GM18499 (cell line): ENCODE measurements around the gene FLRT3.

Source experiments
- ATAC-seq: cut with Tn5 transposase; IDR thresholded peaks from one replicate; pipeline ENCODE4 v1.9.1; 2021; ENCODE audit warnings: moderate number of reproducible peaks; ENCODE audit not compliant: insufficient read depth, unreplicated experiment

The FLRT3 gene

DNA sequence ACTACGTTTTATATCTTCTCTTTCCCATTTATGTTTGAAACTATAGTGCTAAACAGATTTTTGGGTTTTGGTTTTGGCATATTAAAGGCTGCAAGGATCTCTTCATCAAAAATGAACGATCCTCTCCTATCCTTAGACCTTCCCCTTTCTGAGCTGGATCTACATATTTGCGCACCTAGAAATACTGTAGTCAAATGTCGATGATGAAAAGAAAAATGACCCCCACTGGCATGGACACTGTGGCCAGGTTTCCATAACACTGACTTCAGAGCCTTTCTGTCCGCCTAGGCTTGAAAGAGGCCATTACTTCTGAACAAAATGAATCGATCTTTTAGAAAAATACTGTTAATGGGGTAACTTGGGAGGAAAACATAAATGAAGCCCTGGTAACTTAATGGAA lies 5.8 kb downstream of the FLRT3 start:
- ATAC-seq = no peak

DNA sequence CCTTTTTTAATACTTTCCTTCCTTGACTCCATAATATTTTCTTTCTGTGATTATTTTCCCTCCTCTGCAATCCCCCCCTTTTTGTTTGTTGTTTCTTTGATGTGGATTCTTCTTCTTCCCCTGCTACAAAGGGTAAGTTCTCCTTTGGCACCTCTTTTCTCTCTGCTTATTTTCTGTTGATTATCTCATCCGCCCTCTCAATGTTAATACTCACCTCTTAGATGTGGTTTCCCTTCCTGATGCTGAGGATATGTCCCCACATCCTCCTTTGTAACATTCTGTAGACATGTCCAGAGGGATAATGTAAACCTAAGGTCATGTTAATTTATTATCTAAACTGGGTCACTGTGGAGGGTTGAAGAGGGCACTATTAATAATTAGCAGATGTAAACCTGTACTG lies 17.7 kb downstream of the FLRT3 start:
- ATAC-seq = no peak

DNA sequence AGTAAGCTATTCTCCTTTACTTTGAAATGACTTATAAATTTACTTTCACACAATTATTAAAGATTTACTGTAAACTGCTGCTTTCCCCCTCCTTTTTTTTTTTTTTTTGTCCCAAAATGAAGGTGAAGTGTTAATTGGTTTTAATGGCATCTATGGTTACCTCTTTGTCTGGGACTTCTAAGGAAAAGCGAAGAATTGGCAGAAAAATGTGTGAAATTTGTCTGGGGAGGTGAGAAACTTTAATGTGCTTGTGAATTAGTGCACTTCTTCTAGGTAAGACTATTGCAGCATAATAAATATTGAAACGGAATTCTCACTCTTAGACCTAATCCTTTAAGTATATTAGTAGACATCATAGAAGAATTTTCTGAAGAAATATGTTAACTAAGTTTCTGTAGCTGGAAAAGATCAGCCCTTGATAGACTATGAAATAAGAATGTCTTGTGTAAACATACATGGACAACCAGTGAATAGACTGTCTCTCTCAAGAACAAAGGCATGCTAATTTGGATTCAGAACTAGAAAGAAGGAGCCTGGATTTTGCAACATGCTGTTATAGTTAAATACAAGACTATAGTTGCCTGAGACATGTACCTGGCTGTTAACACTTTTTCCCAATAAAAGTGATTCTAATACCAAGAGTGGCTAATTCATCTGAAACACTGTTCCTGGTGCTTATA lies 23.9 kb downstream of the FLRT3 start:
- no peak for ATAC-seq

DNA sequence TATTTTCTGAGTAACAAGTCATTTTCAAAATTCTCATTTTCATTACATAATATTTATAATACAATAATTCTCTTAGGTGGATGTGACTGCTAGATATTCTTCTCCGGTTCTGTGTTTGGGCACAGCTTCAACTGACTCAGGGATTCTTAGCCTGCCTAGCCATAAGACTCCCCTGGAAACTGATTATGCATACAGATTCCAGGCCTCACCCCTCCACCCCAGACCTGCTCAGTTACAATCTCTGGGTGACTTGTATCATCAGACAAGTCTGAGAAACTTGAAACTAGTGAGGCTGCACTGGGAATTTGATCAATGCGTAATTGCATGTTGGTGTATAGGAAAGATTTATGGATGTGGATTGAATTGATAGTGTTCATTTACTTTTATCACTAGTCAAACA lies 25.4 kb downstream of the FLRT3 start:
- no peak for ATAC-seq

DNA sequence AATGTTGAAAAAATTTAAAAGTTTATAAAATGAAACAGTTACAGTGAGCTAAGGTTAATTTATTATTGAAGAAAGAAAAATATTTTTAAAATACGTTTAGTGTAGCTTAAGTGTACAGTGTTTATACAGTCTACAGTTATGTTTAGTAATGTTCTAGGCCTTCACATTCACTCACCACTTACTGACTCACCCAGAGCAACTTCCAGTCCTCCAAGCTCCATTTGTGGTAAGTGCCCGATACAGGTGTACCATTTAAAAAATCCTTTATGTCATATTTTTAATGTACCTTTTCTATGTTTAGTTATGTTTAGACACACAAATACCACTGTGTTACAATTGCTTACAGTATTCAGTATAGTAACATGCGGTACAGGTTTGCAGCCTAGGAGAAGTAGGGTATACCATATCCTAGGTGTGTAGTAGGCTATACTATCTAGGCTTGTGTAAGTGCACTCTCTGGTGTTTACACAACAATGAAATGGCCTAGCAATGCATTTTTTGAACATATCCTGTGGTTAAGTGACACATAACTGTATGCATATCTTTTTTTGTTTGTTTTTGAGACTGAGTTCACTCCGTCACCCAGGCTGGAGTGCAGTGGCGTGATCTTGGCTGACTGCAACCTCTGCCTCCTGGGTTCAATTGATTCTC lies 26.3 kb downstream of the FLRT3 start:
- ATAC-seq = no peak

DNA sequence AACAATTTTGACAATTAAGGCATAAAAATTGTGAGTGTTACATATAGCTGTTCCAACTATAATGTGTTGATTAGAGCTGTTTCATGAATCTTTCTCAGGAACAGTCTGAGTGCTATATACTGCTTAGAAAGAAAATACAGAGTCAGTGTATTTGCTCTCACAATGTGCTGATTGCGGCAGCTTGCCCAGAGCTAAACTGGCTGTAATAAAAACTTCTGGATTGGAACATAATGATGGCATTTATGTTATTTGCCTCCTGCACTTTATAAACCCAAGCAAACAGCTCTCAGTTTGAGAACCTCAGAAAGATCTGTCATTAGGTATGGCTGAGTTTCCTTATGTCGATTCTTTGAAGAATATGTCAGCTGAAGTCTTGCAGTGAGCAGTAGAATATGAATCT lies 29.5 kb downstream of the FLRT3 start:
- no peak for ATAC-seq

DNA sequence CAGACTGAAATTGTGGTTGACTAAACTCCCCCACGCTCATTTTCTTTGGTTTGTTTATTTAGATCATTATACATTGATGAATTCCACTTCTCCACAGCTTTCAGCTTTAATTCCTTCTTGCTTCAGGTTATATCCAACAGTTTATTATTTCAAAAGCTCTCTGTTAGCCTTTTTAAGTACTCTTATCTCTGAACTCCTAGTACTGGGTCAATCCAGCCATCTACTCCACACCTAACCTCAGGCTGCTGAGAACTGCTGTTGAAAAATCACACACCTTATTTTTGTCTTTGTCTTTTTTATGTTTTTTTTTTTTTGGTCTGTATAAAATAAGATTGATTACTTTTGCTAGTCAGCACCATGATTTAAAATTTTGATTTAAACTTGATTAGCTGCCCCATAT lies 32.9 kb downstream of the FLRT3 start:
- ATAC-seq = no peak

DNA sequence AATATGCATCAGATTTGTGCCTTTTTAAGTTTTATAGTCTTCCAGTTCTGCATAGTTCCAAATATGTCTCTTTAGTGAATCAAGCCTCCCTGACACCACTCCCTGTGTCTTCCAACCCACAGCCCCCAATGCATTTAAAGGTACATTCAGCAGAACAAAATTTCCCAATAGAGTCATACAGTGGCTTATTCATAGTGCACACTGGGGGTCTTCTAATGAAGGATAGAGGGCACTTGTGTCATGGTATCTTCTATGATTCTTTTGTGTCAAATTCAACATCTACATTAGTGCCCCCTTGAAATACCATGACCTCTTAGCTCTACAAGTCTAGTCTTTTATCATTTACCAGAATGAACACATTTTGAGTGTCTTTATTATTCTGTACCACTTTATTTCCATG lies 33.8 kb downstream of the FLRT3 start:
- no peak for ATAC-seq

DNA sequence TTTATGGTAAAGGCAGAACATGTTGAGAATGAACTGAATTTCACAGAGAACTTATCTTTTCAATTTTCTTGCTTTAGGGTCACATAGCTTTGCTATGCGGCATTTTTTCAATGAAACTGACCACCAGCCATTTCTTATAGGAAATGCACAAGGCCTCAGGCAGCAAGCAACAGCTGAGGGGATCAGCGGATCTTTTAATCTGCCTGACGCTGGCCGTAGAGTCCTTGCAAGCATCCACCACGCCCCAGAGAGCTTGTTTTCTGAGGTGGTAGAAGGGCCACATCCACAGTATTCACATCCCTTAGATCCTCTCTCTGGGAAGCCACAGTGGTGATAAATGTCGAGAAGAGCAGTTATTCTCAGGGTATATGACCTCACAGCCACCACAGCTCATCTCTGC lies 34.3 kb downstream of the FLRT3 start:
- ATAC-seq = no peak

DNA sequence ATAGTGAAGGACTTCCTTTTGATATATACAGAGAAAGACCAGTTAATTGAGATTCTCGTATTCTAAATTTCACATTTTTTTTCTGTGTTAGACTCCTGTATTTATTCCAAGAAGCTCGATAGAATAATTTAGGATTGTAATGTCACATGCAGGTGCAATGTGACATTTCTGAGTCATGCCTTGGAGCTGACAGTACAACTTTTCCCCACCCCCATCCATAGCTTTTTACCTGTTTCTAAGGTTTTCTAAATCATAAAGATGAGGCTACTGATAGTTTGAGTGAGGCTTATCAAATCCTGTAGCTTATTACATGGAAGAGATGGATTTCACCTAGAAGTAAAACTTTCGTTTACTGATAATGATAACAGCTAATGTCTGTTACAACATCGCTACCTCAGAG lies 37.6 kb downstream of the FLRT3 start:
- no peak for ATAC-seq

DNA sequence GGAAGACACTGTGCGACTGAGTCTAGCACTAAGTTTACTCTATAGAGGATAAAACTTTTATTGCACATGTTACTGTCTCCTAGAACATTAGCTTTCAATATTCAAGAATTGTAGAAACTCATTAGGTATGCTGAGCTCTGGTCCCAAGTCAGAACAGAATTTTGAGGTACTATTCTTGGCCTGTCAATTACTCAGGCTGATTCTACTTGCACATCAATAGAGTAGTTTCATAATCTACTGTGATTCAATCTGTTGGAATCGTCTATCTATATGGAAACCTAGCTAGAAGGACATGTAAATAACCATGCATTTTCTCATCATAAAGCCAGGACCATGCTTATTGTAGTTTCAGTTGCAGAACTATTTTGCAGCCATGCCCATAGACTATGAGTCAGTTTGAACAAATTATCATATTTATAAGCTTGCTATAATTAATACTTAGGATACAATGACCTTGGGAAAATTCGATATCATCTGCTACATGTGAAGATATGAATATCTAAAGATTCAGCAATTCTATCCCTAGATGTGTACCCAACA lies 41.6 kb downstream of the FLRT3 start:
- ATAC-seq = no peak

DNA sequence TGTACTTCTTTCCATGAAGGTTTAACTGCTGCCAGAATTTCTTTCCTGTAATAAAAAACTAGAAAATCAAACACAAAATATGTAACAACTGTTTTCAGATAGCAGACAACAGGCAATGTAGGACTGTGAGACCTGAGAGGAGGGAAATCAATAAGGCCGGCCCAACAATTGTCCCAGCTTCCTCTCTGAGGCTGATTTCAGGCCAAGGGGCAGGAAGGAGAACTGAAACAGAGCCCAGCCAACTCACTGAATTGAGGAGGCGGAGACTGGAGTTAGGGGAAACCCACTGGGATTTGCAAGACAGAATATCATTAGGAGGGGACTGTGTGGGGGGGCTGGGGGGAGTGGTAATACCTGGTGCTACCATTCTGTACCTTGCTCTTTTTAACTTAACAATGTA lies 42.2 kb downstream of the FLRT3 start:
- ATAC-seq = no peak

DNA sequence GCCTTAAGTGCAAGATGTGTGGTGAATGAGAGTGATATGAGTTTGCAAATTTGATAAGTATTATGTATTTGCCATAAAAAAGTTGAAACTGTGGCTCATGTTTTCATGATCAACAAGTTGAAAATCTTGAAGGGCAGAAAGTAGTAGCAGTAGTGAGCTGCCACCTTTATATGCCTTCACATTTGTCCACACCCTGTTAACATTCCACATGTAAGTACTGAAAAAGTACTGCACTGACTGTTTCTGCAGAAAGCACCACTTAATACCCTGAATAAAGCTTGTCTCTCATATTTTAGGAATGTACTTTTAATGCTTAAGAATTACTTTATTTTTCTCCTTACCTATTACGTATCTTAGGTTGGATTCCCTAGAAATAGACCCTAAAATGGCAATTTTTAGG lies 45.9 kb downstream of the FLRT3 start:
- ATAC-seq = no peak

DNA sequence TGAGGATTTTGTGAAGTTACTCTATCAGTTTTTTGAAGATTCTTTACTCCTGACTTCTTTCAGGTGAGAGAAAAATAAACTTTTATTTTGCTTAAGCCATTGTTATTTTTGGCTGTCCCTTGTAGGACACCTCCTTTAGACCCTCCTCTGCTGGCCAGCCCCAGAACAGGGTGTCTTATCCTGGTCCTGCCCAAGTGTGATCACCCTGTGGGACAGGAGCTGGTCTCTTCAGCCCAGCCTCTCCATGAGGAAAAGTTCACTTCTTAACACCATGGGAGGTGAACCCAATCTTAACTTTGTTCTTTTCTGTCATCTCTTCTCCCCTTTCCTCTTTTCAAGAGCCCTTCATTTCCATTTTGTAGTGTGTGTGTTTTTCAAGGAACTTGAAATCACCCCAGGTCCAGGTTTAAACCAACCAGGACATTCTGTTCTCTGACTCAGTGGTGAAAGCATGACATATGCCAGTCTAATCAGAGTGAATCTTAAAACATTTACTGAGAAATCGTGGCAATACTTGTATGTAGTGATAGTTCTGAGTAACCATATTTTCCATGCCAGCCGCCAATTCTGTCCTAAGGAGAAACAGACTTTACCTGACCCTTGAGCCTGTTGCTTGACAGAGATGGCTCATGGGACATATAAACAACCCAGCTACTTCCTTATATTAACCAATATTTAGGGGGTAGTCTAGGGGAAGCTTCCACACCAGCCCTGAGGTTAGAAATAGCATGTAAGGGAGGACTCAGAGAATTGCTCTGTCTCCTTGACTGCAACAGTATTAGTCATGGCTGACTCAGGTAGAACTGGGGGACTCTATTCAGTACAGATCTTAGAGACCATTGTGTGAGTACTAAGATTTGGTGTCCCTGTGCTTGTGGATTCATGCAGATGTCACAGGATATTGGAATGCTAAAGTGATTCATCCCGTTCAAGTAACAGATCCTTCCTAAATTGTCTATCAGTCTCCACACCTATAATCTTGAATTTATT lies 48.8 kb downstream of the FLRT3 start:
- ATAC-seq = no peak

DNA sequence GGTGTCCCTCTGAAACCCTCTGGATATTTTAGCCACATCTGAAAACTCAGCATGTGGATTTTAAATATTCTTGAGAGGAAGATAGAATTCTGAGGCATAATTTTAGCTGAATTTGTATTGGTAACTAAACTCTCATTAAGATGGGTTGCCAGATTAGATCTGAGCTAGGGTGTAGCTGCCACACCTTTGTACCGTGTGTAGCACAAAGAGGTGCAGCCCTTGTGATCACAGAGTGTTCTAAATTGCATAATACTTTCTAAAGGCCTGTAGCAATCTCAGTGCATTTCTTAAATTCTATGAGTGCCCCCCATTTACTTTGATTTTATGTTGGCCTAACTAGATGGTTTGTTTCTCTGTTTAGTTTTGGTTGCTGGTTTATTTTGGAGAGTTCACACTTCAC lies 53.0 kb downstream of the FLRT3 start:
- no peak for ATAC-seq

DNA sequence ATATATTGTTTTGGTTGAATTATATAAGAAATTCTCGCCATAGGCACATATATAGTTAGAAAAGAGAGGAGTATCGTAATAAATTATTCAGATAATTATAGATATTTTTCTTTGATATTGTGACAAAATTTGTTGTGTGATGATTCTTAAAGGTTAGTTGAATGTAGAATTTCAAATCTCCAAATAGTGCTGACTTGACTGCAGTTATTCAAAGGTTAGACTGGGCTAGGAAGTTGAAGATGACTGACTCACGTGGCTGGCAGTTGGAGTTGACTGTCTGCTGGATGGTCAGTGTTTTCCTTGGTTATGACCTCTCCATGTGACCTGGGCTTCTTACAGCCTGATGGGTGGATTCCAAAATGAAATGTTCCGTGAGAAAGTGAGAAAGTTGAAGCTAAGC lies 55.3 kb downstream of the FLRT3 start:
- no peak for ATAC-seq
